ENCODE results near the gene BNC2.

GRCh38 chr9:16846367-16846766, 24.1 kb downstream of the BNC2 start:
- TF ChIP-seq POLR2A (IDR thresholded peaks at IDR 0.05; ENCODE audit: low read depth, low read length) = no peak
- no peak for TF ChIP-seq POLR2AphosphoS5 (IDR thresholded peaks at IDR 0.05; ENCODE audit: low read depth, low read length)

Measured in GM12892 (cell line).